HG02610 (cell line): Measurements from ENCODE around the gene MIPEP.
"Not testable (repeated sequence)": the region's sequence is repeated elsewhere in the genome, so short reads cannot be mapped to it uniquely, and the experiment has no call there.

Source experiments
- ATAC-seq: cut with Tn5 transposase; IDR thresholded peaks from one replicate; pipeline ENCODE4 v1.9.1; 2021; ENCODE audit warnings: mild to moderate bottlenecking, moderate library complexity; ENCODE audit not compliant: unreplicated experiment

The MIPEP gene

GRCh38 chr13:23751195-23751594, 138.0 kb downstream of the MIPEP start:
- ATAC-seq: peak; percentile 36

GRCh38 chr13:23750383-23751121, 138.6 kb downstream of the MIPEP start:
- no peak for ATAC-seq

GRCh38 chr13:23749288-23749873, 139.8 kb downstream of the MIPEP start:
- no peak for ATAC-seq

GRCh38 chr13:23748109-23748990, 140.8 kb downstream of the MIPEP start:
- ATAC-seq: no peak

GRCh38 chr13:23746141-23746540, 143.1 kb downstream of the MIPEP start:
- not testable (repeated sequence) for ATAC-seq

- ATAC-seq: no peak
These were observed 144.9 kb downstream of the MIPEP start for GRCh38 chr13:23744315-23744714.

- peak; percentile 92 for ATAC-seq
These were observed 145.7 kb downstream of the MIPEP start for GRCh38 chr13:23743278-23744076.

GRCh38 chr13:23741879-23742510, 147.2 kb downstream of the MIPEP start:
- no peak for ATAC-seq

GRCh38 chr13:23740002-23740401, 149.2 kb downstream of the MIPEP start:
- ATAC-seq: no peak

- ATAC-seq: no peak
These were observed 149.6 kb downstream of the MIPEP start for GRCh38 chr13:23739596-23739995.

- ATAC-seq: no peak
These were observed 152.7 kb downstream of the MIPEP start for GRCh38 chr13:23736541-23736940.

GRCh38 chr13:23735329-23735728, 153.9 kb downstream of the MIPEP start:
- no peak for ATAC-seq

- no peak for ATAC-seq
These were observed 157.5 kb downstream of the MIPEP start for GRCh38 chr13:23731709-23732108.

- ATAC-seq: no peak
These were observed 158.9 kb downstream of the MIPEP start for GRCh38 chr13:23730251-23730650.

GRCh38 chr13:23729531-23729930, 159.7 kb downstream of the MIPEP start:
- ATAC-seq: no peak

GRCh38 chr13:23728807-23729206, 160.4 kb downstream of the MIPEP start:
- ATAC-seq: no peak

- no peak for ATAC-seq
These were observed 163.3 kb downstream of the MIPEP start for GRCh38 chr13:23725922-23726321.

- ATAC-seq: no peak
These were observed 164.8 kb downstream of the MIPEP start for GRCh38 chr13:23724196-23724970.

- no peak for ATAC-seq
These were observed 165.7 kb downstream of the MIPEP start for GRCh38 chr13:23723471-23723870.
